ENCODE data around the gene RAB17.

The RAB17 gene

DNA sequence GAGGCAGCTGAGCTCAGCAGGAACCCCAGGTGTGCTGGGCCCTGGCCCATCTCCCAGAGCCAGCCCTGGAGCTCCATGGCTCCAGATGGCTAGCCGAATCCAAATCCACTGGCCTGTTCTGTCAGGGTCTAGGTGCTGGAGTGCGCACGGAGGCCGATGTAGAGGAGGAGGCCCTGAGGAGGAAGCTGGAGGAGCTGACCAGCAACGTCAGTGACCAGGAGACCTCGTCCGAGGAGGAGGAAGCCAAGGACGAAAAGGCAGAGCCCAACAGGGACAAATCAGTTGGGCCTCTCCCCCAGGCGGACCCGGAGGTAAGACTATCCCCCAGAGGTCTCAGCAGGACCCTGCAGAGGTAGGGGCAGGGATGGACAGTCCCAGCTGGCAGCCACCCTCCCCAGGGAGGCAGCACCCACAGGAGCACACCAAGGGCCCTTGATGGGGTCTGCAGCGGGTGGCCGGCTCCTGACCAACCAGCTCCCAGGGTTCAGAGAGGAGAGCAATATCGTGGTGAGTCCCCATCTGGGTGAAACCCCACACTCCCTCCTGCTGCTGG lies 50.2 kb downstream of the RAB17 start:
- no peak for DNase-seq (ENCODE audit: low read depth in 2 of 3, low spot score in 1 of 3)

DNA sequence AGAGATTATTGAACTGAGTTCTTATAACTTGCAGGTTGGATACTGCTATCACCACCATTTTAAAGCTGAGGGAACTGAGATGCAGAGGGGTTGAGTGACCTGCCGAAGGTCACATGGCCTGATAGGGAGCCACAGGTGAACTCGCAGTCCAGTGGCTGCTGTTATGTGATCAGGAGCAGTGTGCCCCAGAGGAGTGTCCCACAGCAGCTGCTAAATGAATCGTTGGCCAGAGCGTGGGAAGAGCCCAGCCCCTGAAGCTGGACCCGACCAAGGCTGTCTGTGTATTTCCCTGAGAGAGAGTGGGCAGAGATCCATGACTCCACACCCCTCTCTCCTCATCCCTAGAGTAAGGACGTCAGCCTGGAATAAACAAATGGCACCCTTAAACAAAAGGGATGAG lies 50.9 kb downstream of the RAB17 start:
- no peak for DNase-seq (ENCODE audit: low read depth in 2 of 3, low spot score in 1 of 3)

DNA sequence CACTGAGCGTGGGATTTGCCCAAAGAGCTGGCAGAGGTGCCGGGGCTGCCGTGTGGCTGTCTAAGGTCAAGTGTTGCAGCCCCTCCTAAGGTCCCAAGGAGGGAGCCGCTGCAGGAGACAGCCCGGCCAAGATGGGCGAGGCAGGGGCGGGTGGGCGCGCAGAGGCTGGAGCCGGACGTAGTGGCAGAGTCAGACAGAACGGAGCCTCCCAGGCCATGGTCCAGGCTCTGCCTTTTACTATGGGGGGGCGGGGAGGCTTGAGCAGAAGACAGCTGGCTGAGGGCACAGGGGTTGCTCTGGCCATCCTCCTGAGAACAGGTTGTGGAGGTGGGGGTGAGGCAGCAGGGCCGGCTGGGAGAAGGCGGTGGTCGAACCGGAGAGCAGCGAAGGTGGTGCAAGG lies 51.6 kb downstream of the RAB17 start:
- no peak for DNase-seq (ENCODE audit: low read depth in 2 of 3, low spot score in 1 of 3)

DNA sequence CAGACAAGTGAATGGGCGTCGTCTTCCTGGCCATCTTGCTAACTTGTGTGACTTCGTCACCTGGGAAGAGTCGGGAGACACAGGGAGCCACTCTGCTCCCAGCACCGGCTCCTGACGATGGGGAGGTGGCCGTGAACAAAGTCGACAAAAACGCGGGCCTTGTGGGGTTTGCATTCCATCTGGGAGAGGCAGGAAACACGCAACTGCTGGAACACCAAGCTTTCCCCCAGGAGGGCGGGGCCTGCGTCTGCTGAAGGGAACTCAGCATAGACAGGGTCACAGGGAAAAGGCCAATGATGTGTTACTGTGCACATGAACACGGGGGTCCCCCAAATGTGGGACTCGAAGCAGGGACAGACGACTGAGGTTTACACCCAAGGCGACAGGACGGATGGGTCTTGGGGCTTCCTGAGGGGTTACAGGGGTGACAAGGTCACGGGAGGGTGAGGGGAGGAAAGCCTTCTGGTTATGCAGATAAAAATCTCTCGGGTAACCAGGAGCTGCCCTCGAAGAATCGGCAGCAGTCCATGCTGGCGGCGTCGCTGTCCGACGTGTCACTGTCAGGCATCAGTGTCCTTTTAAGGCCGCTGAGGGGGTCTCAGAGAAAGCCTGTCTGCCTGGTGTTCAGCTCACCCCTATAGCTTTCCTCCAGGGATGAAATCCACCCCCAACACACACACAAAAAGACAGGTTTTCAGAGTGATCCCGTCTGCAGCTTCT lies 52.4 kb downstream of the RAB17 start:
- no peak for DNase-seq (ENCODE audit: low read depth in 2 of 3, low spot score in 1 of 3)

DNA sequence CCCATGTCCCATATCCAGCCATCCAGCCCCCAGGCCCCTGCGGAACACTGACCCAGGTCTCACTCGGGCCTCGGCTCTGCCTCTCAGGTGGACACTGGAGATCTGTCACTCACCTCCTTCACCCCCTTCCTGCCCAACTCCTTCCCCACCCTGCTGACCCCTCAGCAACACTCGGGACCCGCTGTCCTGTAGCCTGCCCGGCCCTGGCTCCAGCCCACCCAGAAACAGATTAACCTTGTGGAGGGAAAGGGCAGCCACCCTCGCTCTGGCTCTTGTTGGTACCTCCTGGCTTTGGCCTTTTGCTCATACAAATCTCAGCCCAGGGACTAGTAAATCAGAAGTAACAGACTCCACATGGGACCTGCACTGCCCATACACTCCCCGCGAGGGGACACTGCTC lies 53.9 kb downstream of the RAB17 start:
- DNase-seq (ENCODE audit: low read depth in 2 of 3, low spot score in 1 of 3), result no peak

DNA sequence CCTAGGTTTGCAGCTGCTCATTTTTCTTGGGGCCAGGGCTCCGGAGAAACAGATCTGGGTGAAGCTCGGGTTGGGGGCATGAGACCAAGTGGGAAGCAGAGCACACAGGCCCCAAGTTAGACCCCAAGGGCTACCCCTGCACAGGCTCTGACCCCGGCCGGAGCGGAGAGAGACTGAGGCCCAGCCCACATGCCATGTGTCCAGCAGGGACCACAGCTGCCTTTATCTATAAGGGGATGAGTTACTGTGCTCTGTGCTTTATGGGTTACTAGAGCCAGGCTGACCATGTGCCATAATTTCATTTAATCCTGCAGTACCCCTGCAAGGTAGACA lies 54.5 kb downstream of the RAB17 start:
- DNase-seq (ENCODE audit: low read depth in 2 of 3, low spot score in 1 of 3), result no peak

DNA sequence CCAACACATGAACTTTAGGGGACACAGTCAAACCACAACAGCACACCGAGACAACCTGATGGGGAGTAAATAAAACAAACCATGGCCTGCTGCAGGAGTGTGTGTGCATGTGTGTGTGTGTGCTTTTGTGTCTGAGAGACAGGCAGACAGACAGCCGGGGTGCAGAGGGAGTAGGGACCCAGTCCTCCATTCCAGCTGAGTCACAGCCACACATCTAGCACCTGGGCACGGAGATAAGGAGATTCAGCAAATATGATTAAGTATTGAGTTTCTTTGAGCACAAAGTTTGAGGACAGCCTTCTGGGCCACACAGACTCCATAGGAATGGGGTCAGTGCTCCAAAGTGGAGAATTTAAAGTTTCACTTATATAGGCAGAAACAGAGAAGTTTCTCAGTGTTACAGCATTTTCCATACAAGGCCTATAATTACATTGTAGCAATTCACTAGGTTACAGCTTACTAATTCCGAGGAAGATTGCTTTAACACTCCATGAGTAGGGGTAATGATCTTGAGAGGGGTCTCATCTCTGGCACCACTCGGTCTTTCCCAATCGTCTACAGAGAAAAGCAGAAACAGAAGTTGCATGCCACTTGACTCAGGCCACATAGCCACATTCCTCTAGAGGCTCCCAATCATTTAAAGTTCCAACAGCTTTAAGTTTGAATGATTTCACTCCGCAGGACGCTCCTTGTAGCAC lies 55.0 kb downstream of the RAB17 start:
- DNase-seq (ENCODE audit: low read depth in 2 of 3, low spot score in 1 of 3), result no peak

DNA sequence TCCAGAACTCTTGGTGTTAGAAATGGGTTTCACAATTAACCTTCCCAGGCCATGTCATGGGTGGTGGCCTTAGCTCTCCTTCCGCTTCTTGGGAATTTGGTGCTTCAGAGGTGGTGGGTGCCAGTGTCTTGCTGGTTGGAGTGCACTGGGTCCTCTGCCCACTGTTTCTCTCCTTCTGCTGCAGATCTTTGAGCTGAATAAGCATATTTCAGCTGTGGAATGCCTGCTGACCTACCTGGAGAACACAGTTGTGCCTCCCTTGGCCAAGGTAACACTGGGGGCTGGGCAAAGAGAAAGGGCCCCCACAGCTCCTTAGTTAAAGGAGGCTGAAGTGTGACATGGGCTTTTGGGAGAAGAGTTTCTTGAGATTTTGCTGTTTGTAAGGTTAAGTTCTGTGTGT lies 56.2 kb downstream of the RAB17 start:
- DNase-seq (ENCODE audit: low read depth in 2 of 3, low spot score in 1 of 3), result no peak

DNA sequence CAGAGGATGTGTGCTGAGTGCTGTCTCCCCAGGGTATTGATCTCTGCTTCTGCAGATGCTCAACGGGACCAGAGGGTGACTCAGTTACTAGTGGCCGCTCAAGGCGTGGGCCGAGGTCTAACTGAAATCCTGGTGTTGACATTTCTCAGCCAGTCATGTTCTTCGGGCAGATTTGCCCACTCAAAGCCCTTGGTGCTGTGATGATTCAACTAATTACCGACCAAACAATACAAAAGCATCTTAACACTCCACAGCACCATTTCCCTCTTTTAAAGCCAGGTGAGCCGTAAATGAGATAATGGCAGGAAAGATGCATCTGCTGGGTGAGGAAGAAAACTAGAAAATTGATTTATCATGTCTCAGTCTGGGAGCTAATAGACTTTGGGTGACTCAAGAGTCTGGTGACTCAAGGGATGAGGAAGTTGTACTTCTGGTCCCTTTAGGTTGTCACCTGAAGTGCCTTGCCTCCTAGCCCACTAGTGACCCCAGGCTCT lies 56.8 kb downstream of the RAB17 start:
- no peak for DNase-seq (ENCODE audit: low read depth in 2 of 3, low spot score in 1 of 3)

DNA sequence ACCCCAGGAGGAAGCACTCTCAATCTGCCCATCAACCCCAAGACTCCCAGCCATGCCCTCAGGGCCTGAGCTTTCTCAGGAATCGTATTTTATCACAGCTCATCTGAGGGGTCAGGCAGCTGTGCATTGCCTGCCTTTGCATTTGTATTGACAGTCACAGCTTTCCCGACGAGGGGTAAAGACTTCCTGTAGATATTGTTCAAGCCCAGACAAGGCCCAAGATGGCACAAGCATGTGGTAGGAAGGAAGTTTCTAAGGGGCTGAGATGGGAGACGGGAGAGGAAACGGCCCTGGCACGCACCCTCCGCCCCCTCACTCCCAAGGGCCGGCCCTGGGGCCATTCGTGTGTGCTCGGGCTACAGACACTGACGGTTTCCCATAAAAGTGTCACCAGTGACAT lies 58.4 kb downstream of the RAB17 start:
- DNase-seq (ENCODE audit: low read depth in 2 of 3, low spot score in 1 of 3), result no peak

DNA sequence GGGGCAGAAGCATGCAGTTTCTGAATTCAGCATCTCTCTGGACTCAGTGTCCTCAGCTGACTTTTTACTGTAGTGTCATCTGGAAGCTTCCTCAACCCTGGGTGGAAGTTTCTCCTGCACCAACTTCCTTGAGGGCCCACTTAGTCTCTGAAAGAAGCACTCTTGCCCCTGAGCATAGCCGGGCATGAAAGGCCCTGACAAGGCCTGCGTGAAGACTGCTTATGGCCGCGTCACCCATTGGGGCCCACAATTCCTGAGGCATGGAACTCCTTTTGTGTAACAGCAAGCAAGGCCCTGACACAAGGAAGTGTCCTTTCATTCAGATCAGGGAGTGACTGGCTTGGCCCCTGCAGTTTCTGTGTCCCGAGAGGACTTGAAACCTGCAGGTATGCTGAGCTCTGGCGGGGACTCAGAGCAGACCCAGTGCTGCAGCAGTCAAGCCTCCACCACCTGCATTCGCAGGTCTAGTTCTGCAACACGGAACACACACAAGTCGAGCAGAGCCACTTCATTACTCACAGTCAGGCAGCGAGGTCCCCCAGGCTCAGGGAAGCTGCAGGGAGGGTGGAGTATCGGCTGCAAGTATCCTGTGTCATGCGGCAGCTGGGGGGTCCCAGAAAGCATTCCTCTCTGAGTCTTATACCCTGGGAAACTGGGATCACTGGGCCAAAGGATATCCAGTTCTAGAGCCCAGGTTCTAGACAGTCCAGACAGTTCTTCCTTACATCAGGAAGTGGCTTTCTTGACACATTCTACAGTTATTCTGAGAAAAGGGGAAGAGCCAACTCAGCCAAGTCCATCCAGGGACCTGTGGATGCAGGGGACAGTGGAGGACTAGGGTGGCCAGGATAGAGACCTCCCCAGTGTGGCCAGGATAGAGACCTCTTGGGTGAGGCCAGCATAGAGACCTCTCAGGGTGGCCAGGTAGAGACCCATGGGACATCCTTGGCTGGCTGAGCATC lies 59.8 kb downstream of the RAB17 start:
- DNase-seq (ENCODE audit: low read depth in 2 of 3, low spot score in 1 of 3), result no peak

DNA sequence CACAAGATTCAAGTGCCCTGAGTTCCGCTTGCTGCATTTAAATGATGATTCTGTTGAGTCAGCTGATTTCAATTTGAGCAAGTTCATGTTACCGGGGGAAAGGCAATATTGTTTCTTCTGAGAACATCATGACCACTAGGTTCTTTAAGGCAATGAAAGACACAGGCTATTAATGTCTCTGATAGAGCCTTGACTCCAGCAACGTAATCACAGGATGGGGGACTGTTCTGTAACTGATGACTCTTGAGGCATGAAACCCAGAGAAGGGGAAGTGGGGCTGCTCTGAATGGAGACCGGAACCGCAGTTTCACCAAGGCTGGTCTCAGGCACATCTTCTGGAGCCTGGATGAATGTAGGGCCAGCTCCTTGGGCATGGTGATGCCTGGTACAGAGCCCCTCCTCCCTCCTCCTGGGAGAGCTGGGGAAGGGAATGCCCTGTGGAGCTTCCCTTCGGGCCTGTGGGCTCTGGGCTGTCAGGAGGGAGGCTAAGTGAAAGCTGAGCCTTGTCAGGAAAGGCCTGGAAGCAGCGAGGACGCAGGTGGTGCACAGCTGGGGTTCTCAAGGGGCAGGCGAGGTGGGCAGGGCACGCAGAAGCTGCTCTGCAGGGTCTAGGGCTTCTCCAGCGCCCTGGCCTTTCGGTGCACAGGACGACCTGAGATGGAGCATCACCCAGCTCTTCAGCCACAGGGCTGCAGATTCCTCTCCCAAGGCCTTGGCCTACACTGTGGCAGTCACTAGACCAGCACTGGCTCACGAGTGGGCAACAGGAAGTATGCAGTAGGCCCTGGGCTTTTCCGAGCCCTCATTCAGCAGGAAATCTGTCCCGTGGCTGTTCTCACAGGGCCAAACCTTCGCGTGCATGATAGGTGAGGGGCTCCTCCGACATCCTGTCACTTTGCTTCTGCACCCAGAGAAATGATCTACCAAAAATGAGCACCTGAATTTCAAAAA lies 60.8 kb downstream of the RAB17 start:
- DNase-seq (ENCODE audit: low read depth in 2 of 3, low spot score in 1 of 3), result no peak

DNA sequence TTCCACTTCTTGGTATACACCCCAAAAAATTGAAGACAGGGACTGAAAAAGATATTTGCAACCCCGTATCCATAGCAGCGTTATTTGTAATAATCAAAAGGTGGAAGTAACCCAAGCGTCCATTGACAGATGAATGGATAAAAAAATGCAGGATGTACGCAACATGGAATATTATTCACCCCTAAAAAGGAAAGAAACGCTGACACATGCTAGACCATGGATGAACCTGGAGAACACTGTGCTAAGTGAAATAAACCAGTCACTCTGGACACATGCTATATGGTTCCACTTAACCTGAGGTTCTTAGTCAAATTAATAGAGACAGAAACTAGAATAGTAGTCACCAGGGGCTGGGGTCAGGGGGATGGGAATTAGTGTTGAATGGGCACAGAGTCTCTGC lies 62.8 kb downstream of the RAB17 start:
- DNase-seq (ENCODE audit: low read depth in 2 of 3, low spot score in 1 of 3), result no peak

DNA sequence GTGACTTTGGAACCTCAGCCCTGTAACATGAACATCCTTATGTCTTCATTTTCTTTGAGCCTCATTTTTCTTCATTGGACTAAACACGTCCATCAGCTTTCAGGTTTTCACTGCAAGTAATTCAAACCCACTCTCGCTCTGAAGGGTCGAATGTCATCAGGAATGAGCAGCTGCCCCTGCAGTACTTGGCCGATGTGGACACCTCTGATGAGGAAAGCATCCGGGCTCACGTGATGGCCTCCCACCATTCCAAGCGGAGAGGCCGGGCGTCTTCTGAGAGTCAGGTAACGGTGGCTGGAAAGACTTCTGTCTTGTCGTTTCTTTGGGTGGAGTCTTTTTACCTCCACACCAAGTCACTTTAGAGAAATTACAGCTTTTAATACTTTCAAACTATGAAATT lies 63.3 kb downstream of the RAB17 start:
- no peak for DNase-seq (ENCODE audit: low read depth in 2 of 3, low spot score in 1 of 3)

DNA sequence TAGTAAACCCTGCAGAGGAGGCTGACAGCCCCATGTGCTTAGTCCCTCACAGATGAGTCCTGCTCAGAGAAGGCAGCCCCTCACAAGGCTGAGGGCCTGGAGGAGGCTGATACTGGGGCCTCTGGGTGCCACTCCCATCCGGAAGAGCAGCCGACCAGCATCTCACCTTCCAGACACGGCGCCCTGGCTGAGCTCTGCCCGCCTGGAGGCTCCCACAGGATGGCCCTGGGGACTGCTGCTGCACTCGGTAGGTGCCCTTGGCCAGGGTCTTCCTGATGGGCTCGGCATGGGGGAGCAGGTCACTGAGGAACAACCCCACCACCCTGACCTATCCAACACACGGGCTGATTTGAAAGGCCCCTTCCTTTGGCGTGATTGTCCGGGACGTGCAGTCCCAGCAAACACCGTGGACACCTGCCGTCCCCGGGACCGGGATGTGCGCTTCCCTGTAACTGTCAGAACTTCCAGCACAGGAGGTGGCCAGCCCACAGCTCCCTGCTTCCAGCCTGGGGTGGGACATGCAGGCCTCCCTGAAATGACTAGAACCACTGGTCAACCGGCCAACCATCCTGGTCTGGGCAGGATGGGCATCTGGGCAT lies 64.9 kb downstream of the RAB17 start:
- no peak for DNase-seq (ENCODE audit: low read depth in 2 of 3, low spot score in 1 of 3)

DNA sequence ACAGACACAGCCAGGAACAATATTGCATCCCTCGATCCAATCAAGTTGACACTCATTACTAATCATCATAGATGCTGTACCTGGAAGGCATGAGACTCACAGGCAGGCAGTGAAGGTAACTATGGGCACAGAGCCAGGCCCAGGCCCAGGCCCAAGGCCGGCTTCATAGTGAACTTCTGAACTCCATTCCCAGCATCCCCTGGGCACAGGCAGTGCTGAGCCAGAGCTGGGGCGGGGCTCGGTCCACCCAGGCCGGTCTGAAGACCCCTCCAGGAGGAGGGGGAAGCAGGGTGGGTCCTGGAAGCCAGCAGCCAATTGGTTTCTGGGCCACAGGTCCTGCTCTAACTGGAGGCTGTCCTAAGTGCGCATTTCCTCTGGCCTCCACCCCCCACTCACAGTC lies 65.9 kb downstream of the RAB17 start:
- no peak for DNase-seq (ENCODE audit: low read depth in 2 of 3, low spot score in 1 of 3)

Data from stimulated activated CD4-positive, alpha-beta T cell treated with anti-CD3 and anti-CD28 coated beads, Interleukin-12 subunit alpha, Interleukin-12 subunit beta, amount 100 ng/mL, for 48 hours (primary cell).